Measurements from ENCODE around the gene USP20. TPM values are rescaled to one million over a fixed set of nuclear protein-coding genes. Genes with fewer than 3 reads are reported as not detected.

The USP20 gene
- total and polyA plus RNA-seq, 4 experiments from 2014 or later = 36.5 to 132 (median 89.6) TPM

- Histone ChIP-seq H3K4me1 (ENCODE audit: insufficient read depth, low read length) (peaks cover 8% of the 10 kb centered on the region), H3K9me3 (ENCODE audit: control insufficient read depth in 1 of 2, low read length in 2 of 2) (no peaks in the 10 kb centered on the region), H3K4me3 (ENCODE audit: low read length in 2 of 2) (peak overlapping the region; percentile 24 to 59), H3K27ac (ENCODE audit: low read depth, low read length) (peak overlapping the region; percentile 49), H3K27me3 (ENCODE audit: insufficient read depth, low read length) (no peaks in the 10 kb centered on the region), H3K36me3 (ENCODE audit: insufficient read depth, low read length) (peaks cover 36% of the 10 kb centered on the region)
- peak in 1 of 5 donors; percentile 59 for DNase-seq
- H3K27ac Mint-ChIP-seq = peak overlapping the region in 6 of 7 donors; percentile 24 to 92 (median 66)
- peaks cover 13 to 38% of the 10 kb centered on the region in 2 donors for H3K36me3 Mint-ChIP-seq
- ChIA-PET CTCF (ENCODE audit: partially characterized antibody) (no interaction called here), POLR2A (ENCODE audit: partially characterized antibody) (interaction anchor here (1.0 to 4.3 kb wide), 7 partner anchors 11 to 217 kb away, joined by 3 to 40 read pairs (median 4); partner anchors contain the start of genes C9orf78, TOR1B and USP20)
- H3K9me3 Mint-ChIP-seq = no peaks in the 10 kb centered on the region
- peaks cover 12 to 24% (median 17%) of the 10 kb centered on the region in 4 donors for H3K4me1 Mint-ChIP-seq
- intact Hi-C loops (cut with micrococcal nuclease) = no loop called here
- peak overlapping the region; percentile 78 to 91 (median 88) for H3K4me3 Mint-ChIP-seq
- no peaks in the 10 kb centered on the region for H3K27me3 Mint-ChIP-seq
Observed at GRCh38 chr9:129822898-129823541, 12.2 kb upstream of the USP20 start.

GRCh38 chr9:129823542-129823934, 11.7 kb upstream of the USP20 start:
- CTCF ChIA-PET (ENCODE audit: partially characterized antibody) = no interaction called here
- Mint-ChIP-seq H3K9me3 (no peaks in the 10 kb centered on the region), H3K4me3 (peak overlapping the region; percentile 84 to 91 (median 88)), H3K36me3 (peaks cover 11 to 38% of the 10 kb centered on the region in 2 donors), H3K4me1 (peaks cover 12 to 24% (median 15%) of the 10 kb centered on the region in 4 donors), H3K27ac (peak overlapping the region in 5 of 7 donors; percentile 35 to 88 (median 78)), H3K27me3 (no peaks in the 10 kb centered on the region)
- DNase-seq = no peak
- peak overlapping the region; percentile 62 for H3K27ac ChIP-seq (ENCODE audit: low read depth, low read length)
- H3K4me1 ChIP-seq (ENCODE audit: insufficient read depth, low read length) = peaks cover 8% of the 10 kb centered on the region
- POLR2A ChIA-PET (ENCODE audit: partially characterized antibody) = interaction anchor here (1.0 to 4.3 kb wide), 6 partner anchors 12 to 217 kb away, joined by 3 to 40 read pairs (median 4); partner anchors contain the start of genes C9orf78, TOR1B and USP20
- intact Hi-C loops (cut with micrococcal nuclease) = no loop called here
- peaks cover 33% of the 10 kb centered on the region for H3K36me3 ChIP-seq (ENCODE audit: insufficient read depth, low read length)
- H3K4me3 ChIP-seq (ENCODE audit: low read length in 2 of 2) = peak overlapping the region in 1 of 2 donors; percentile 73
- no peaks in the 10 kb centered on the region for H3K9me3 ChIP-seq (ENCODE audit: control insufficient read depth in 1 of 2, low read length in 2 of 2)
- no peaks in the 10 kb centered on the region for H3K27me3 ChIP-seq (ENCODE audit: insufficient read depth, low read length)

- H3K27ac ChIP-seq (ENCODE audit: low read depth, low read length) = peak within 1 kb of the TSS; percentile 62
- no peaks in the 10 kb centered on the region for H3K27me3 ChIP-seq (ENCODE audit: insufficient read depth, low read length)
- ChIA-PET POLR2A (ENCODE audit: partially characterized antibody) (interaction anchor here (0.6 to 4.3 kb wide), 8 partner anchors 12 to 216 kb away, joined by 3 to 40 read pairs (median 4); partner anchors contain the start of genes C9orf78, TOR1B and USP20), CTCF (ENCODE audit: partially characterized antibody) (no interaction called here)
- no peaks in the 10 kb centered on the region for H3K9me3 Mint-ChIP-seq
- H3K36me3 Mint-ChIP-seq = peaks cover 12 to 38% of the 10 kb centered on the region in 2 donors
- H3K4me1 Mint-ChIP-seq = peaks cover 8 to 18% (median 13%) of the 10 kb centered on the region in 4 donors
- no peaks in the 10 kb centered on the region for H3K27me3 Mint-ChIP-seq
- no peaks in the 10 kb centered on the region for H3K9me3 ChIP-seq (ENCODE audit: control insufficient read depth in 1 of 2, low read length in 2 of 2)
- peak; percentile 89 to 95 (median 90) for DNase-seq
- peaks cover 33% of the 10 kb centered on the region for H3K36me3 ChIP-seq (ENCODE audit: insufficient read depth, low read length)
- H3K4me1 ChIP-seq (ENCODE audit: insufficient read depth, low read length) = peaks cover 8% of the 10 kb centered on the region
- H3K4me3 ChIP-seq (ENCODE audit: low read length in 2 of 2) = peak within 1 kb of the TSS; percentile 24 to 73
- peak within 1 kb of the TSS; percentile 73 to 95 (median 88) for H3K27ac Mint-ChIP-seq
- intact Hi-C loops (cut with micrococcal nuclease) = loop anchor here (1.0 kb wide), 5 partner anchors 11 to 214 kb away; partner anchors contain the start of genes C9orf78, TOR1B and USP20
- H3K4me3 Mint-ChIP-seq = peak within 1 kb of the TSS; percentile 84 to 91 (median 88)
Observed at GRCh38 chr9:129823935-129824601, 11.2 kb upstream of the USP20 start, which contains the start of gene TOR1A. Gene TOR1A (minus strand): TSS chr9:129824136. CDS start chr9:129824085, 51 bp downstream.

- POLR2A ChIA-PET (ENCODE audit: partially characterized antibody) = interaction anchor here (0.6 to 4.3 kb wide), 2 partner anchors 9 to 121 kb away, joined by 4 to 40 read pairs; partner anchors contain the start of genes C9orf78 and USP20
- H3K36me3 ChIP-seq (ENCODE audit: insufficient read depth, low read length) = peaks cover 46% of the 10 kb centered on the region
- no peak overlapping the region for H3K4me3 Mint-ChIP-seq
Observed at GRCh38 chr9:129826344-129826743, 8.9 kb upstream of the USP20 start.

GRCh38 chr9:129826759-129827158, 8.5 kb upstream of the USP20 start:
- no peaks in the 10 kb centered on the region for H3K9me3 Mint-ChIP-seq
- Histone ChIP-seq H3K36me3 (ENCODE audit: insufficient read depth, low read length) (peaks cover 47% of the 10 kb centered on the region), H3K27ac (ENCODE audit: low read depth, low read length) (no peak overlapping the region), H3K9me3 (ENCODE audit: control insufficient read depth in 1 of 2, low read length in 2 of 2) (no peaks in the 10 kb centered on the region), H3K4me1 (ENCODE audit: insufficient read depth, low read length) (peaks cover 8% of the 10 kb centered on the region), H3K27me3 (ENCODE audit: insufficient read depth, low read length) (no peaks in the 10 kb centered on the region), H3K4me3 (ENCODE audit: low read length in 2 of 2) (no peak overlapping the region)
- no peak overlapping the region for H3K4me3 Mint-ChIP-seq
- H3K4me1 Mint-ChIP-seq = peaks cover 8 to 17% (median 13%) of the 10 kb centered on the region in 4 donors
- CTCF ChIA-PET (ENCODE audit: partially characterized antibody) = interaction anchor here (0.9 kb wide), 1 partner anchor 410 kb away, joined by 3 read pairs; no protein-coding TSS in a partner anchor
- POLR2A ChIA-PET (ENCODE audit: partially characterized antibody) = interaction anchor here (0.7 kb wide), 1 partner anchor 63 kb away, joined by 3 read pairs; no protein-coding TSS in a partner anchor
- intact Hi-C loops (cut with micrococcal nuclease) = no loop called here
- H3K27ac Mint-ChIP-seq = peak overlapping the region in 2 of 7 donors; percentile 63 to 76
- no peaks in the 10 kb centered on the region for H3K27me3 Mint-ChIP-seq
- peaks cover 27 to 57% of the 10 kb centered on the region in 2 donors for H3K36me3 Mint-ChIP-seq
- no peak for DNase-seq

More at GRCh38 chr9:129826344-129826743, 8.9 kb upstream of the USP20 start:
- intact Hi-C loops (cut with micrococcal nuclease) = no loop called here
- Histone ChIP-seq H3K4me1 (ENCODE audit: insufficient read depth, low read length) (peaks cover 8% of the 10 kb centered on the region), H3K27me3 (ENCODE audit: insufficient read depth, low read length) (no peaks in the 10 kb centered on the region), H3K9me3 (ENCODE audit: control insufficient read depth in 1 of 2, low read length in 2 of 2) (no peaks in the 10 kb centered on the region), H3K4me3 (ENCODE audit: low read length in 2 of 2) (no peak overlapping the region), H3K27ac (ENCODE audit: low read depth, low read length) (no peak overlapping the region)
- DNase-seq = no peak
- H3K36me3 Mint-ChIP-seq = peaks cover 27 to 54% of the 10 kb centered on the region in 2 donors
- CTCF ChIA-PET (ENCODE audit: partially characterized antibody) = interaction anchor here (0.6 to 0.9 kb wide), 2 partner anchors 166 to 410 kb away, joined by 3 read pairs; no protein-coding TSS in a partner anchor
- peak overlapping the region in 1 of 7 donors; percentile 63 for H3K27ac Mint-ChIP-seq
- no peaks in the 10 kb centered on the region for H3K9me3 Mint-ChIP-seq
- peaks cover 8 to 17% (median 13%) of the 10 kb centered on the region in 4 donors for H3K4me1 Mint-ChIP-seq
- no peaks in the 10 kb centered on the region for H3K27me3 Mint-ChIP-seq

GRCh38 chr9:129828051-129828450, 7.2 kb upstream of the USP20 start:
- POLR2A ChIA-PET (ENCODE audit: partially characterized antibody) = interaction anchor here (1.7 kb wide), 1 partner anchor 41 kb away, joined by 4 read pairs; no protein-coding TSS in a partner anchor
- H3K27me3 Mint-ChIP-seq = no peaks in the 10 kb centered on the region
- H3K4me3 Mint-ChIP-seq = no peak overlapping the region
- Histone ChIP-seq H3K27me3 (ENCODE audit: insufficient read depth, low read length) (no peaks in the 10 kb centered on the region), H3K27ac (ENCODE audit: low read depth, low read length) (no peak overlapping the region), H3K36me3 (ENCODE audit: insufficient read depth, low read length) (peaks cover 52% of the 10 kb centered on the region), H3K9me3 (ENCODE audit: control insufficient read depth in 1 of 2, low read length in 2 of 2) (no peaks in the 10 kb centered on the region), H3K4me3 (ENCODE audit: low read length in 2 of 2) (no peak overlapping the region), H3K4me1 (ENCODE audit: insufficient read depth, low read length) (peaks cover 2% of the 10 kb centered on the region)
- no peak for DNase-seq
- H3K27ac Mint-ChIP-seq = no peak overlapping the region
- peaks cover 23 to 55% of the 10 kb centered on the region in 2 donors for H3K36me3 Mint-ChIP-seq
- no peaks in the 10 kb centered on the region for H3K9me3 Mint-ChIP-seq
- intact Hi-C loops (cut with micrococcal nuclease) = no loop called here
- H3K4me1 Mint-ChIP-seq = peaks cover under 1 to 8% (median 4%) of the 10 kb centered on the region in 4 donors
- CTCF ChIA-PET (ENCODE audit: partially characterized antibody) = interaction anchor here (1.5 kb wide), 1 partner anchor 217 kb away, joined by 3 read pairs; no protein-coding TSS in a partner anchor

Data from CD4-positive, alpha-beta memory T cell (primary cell).